ENCODE results near the gene LRIG3. TPM values are rescaled to one million over a fixed set of nuclear protein-coding genes. Genes with fewer than 3 reads are reported as not detected.

Gene LRIG3
- total RNA-seq, 1 donor from 2014 or later = 249 TPM

DNA sequence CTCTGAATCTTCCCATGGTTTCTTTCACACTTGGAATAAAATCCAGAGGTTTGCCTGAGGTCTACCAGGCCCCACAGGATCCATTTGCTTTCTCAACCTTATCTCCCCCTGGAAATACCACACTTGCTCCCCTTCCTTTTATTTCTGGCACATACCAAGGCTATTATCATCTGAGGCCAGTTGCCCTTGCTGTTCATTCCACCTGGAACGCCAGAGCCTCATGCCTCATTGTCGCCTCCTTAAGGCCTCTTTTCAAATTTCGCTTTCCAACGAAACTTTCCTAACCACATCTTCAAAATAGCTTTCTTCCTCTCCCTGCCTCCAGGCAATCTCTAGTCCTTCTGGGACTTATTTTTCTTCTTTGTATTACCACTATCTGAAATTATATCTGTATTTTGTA is 11.2 kb upstream of the LRIG3 start:
- H3K4me3 Mint-ChIP-seq (ENCODE audit: unreplicated experiment) = no peak overlapping the region
- no peaks in the 10 kb centered on the region for H3K36me3 Mint-ChIP-seq (ENCODE audit: unreplicated experiment)
- DNase-seq (ENCODE audit: extremely low spot score, unreplicated experiment) = no peak
- peaks cover 48% of the 10 kb centered on the region for H3K4me1 Mint-ChIP-seq (ENCODE audit: unreplicated experiment)
- H3K27me3 Mint-ChIP-seq (ENCODE audit: unreplicated experiment) = no peaks in the 10 kb centered on the region
- no peak for TF ChIP-seq CTCF (IDR thresholded peaks at IDR 0.05)
- H3K27ac Mint-ChIP-seq (ENCODE audit: unreplicated experiment) = no peak overlapping the region
- H3K9me3 Mint-ChIP-seq (ENCODE audit: unreplicated experiment) = no peaks in the 10 kb centered on the region

- Mint-ChIP-seq H3K36me3 (ENCODE audit: unreplicated experiment) (no peaks in the 10 kb centered on the region), H3K27me3 (ENCODE audit: unreplicated experiment) (no peaks in the 10 kb centered on the region), H3K9me3 (ENCODE audit: unreplicated experiment) (no peaks in the 10 kb centered on the region), H3K4me3 (ENCODE audit: unreplicated experiment) (no peak overlapping the region), H3K4me1 (ENCODE audit: unreplicated experiment) (peaks cover 54% of the 10 kb centered on the region), H3K27ac (ENCODE audit: unreplicated experiment) (peak overlapping the region; percentile 12)
- no peak for DNase-seq (ENCODE audit: extremely low spot score, unreplicated experiment)
- TF ChIP-seq CTCF (IDR thresholded peaks at IDR 0.05) = no peak
Measured at GRCh38 chr12:58930770-58931324, 10.5 kb upstream of the LRIG3 start.

DNA sequence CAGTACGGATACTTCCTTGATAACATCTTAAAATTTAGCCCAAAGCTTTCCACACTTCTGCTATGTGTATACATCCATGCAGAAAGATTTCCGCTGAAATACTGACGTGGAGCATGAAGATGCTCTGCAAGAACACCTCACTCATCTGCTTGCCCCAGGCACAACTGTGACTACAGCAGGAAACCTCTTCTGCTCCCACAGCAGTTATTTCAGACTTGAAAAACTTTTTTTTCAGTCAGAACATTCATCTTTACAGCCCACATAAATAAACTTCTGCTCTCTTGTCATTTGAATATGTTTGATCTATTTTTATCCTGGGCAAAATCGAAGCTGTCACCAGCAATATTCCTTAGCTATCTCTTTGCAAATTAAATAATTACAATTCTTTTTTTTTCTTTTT is 6.8 kb upstream of the LRIG3 start:
- H3K27ac Mint-ChIP-seq (ENCODE audit: unreplicated experiment) = no peak overlapping the region
- no peaks in the 10 kb centered on the region for H3K27me3 Mint-ChIP-seq (ENCODE audit: unreplicated experiment)
- H3K9me3 Mint-ChIP-seq (ENCODE audit: unreplicated experiment) = no peaks in the 10 kb centered on the region
- no peak for DNase-seq (ENCODE audit: extremely low spot score, unreplicated experiment)
- H3K4me1 Mint-ChIP-seq (ENCODE audit: unreplicated experiment) = peaks cover 46% of the 10 kb centered on the region
- no peak overlapping the region for H3K4me3 Mint-ChIP-seq (ENCODE audit: unreplicated experiment)
- no peak for TF ChIP-seq CTCF (IDR thresholded peaks at IDR 0.05)
- no peaks in the 10 kb centered on the region for H3K36me3 Mint-ChIP-seq (ENCODE audit: unreplicated experiment)

DNA sequence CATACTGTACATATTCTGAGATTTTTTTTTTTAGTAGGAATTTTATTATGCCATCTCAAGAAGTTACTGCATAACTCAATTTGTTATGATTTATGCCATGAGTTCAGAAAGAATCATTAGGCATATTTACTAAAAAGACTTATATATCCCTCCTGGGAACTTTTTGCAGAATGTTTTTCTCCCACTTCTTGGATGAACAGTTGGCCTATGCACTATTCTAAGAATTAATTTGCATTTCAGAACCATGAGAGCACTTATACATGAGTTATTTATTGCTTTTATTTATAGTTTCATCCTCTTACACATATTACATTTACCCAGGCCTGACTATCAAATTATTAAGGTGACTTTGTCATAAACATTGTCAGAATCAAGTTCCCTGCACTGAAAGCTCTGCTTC is 6.3 kb upstream of the LRIG3 start:
- no peak for DNase-seq (ENCODE audit: extremely low spot score, unreplicated experiment)
- Mint-ChIP-seq H3K4me1 (ENCODE audit: unreplicated experiment) (peaks cover 41% of the 10 kb centered on the region), H3K36me3 (ENCODE audit: unreplicated experiment) (no peaks in the 10 kb centered on the region), H3K4me3 (ENCODE audit: unreplicated experiment) (no peak overlapping the region), H3K27ac (ENCODE audit: unreplicated experiment) (no peak overlapping the region), H3K9me3 (ENCODE audit: unreplicated experiment) (no peaks in the 10 kb centered on the region), H3K27me3 (ENCODE audit: unreplicated experiment) (no peaks in the 10 kb centered on the region)
- TF ChIP-seq CTCF (IDR thresholded peaks at IDR 0.05) = no peak

DNA sequence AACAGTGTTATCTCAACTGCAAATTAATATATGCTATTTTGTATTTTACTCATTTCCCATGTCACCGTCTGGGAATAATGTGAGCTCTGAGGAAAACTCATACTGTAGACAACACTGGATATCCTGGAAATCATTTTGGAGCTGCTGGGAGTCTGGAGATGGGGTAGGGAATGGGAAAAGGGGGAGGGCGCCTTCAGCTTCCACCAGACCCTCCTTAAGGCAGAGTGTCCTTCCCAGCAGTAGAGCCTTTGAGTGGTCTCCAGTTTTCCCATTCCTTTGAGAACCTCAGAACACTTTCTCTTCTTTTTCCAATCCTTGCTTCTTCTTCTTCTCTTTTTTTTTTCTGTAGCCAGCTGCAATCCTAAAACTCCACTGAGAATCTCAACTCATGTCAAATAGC is 5.4 kb upstream of the LRIG3 start:
- Mint-ChIP-seq H3K4me1 (ENCODE audit: unreplicated experiment) (peaks cover 42% of the 10 kb centered on the region), H3K4me3 (ENCODE audit: unreplicated experiment) (no peak overlapping the region), H3K9me3 (ENCODE audit: unreplicated experiment) (no peaks in the 10 kb centered on the region), H3K27me3 (ENCODE audit: unreplicated experiment) (no peaks in the 10 kb centered on the region), H3K27ac (ENCODE audit: unreplicated experiment) (peak overlapping the region; percentile 0), H3K36me3 (ENCODE audit: unreplicated experiment) (no peaks in the 10 kb centered on the region)
- DNase-seq (ENCODE audit: extremely low spot score, unreplicated experiment) = no peak
- TF ChIP-seq CTCF (IDR thresholded peaks at IDR 0.05) = no peak
